HG02885 (cell line): ENCODE results near the gene CCDC146.
"Not testable (repeated sequence)": the region's sequence is repeated elsewhere in the genome, so short reads cannot be mapped to it uniquely, and the experiment has no call there.

Source experiments
- ATAC-seq: cut with Tn5 transposase; IDR thresholded peaks from one replicate; pipeline ENCODE4 v1.9.1; 2021; ENCODE audit warnings: mild to moderate bottlenecking; ENCODE audit not compliant: unreplicated experiment, poor library complexity

CCDC146 gene

DNA sequence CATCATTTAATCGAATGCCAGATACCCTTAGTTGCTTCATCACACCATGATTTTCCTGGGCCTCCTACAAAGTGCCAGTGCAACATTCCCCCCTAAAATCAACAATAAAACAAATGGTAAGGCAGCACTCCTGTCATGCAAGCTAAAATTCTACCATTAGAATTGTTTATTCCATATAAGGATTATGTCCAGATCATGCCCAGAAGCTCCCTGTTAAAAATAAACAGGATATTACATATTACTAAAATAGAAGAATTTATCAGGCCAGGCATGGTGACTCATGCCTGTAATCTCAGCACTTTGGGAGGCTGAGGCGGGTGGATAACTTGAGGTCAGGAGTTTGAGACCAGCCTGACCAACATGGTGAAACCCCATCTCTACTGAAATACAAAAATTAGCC is 153.2 kb downstream of the CCDC146 start:
- ATAC-seq: not testable (repeated sequence)

DNA sequence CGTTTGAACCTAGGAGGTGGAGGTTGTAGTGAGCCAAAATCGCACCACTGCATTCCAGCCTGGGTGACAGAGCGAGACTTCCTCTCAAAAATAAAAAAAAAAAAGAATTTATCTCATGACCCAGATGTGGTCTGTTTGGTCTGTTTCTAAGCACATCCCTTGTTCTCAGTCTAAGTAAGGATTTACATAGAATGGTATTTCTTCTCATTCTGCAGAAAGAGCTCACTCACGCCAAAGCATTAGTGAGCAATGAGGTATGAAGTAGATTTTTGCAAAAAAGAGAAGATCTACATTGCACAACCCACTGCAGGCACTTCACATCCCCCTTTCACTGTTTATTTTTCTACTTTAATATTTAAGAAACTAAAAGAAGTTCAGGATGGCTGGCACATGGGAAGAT is 153.7 kb downstream of the CCDC146 start:
- no peak for ATAC-seq

DNA sequence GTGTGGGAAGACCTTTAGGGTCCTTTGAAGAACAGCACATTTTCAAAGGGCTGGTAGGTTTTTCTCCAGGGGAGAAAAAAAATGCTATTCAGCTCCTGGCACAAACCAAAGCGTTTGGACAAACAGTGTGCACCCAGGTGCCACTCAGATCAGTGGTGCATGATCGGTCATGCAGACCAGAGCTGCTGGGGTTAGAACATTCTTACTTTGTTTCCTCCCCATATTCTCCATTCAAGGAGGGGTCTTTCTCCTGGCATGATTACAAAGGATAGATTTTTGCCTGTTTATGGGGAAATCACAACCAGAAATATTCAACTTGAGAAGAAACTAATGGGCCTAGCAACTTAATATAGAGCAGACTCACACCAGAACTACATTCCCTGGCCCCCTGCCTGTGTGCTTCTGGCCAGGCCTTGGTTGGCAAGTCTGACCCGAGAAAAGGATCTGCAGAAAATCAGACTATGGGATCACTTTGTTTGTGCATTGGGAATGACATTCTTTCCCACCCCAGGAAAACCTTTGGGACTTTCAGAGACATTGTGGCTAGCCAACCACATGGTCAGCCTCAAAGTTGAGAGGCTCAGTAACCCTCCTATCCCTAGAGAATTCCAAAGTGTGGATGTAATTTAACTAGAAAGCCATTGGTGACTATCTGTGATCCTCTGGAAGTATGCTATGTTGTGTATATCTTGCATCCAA is 159.5 kb downstream of the CCDC146 start:
- no peak for ATAC-seq

DNA sequence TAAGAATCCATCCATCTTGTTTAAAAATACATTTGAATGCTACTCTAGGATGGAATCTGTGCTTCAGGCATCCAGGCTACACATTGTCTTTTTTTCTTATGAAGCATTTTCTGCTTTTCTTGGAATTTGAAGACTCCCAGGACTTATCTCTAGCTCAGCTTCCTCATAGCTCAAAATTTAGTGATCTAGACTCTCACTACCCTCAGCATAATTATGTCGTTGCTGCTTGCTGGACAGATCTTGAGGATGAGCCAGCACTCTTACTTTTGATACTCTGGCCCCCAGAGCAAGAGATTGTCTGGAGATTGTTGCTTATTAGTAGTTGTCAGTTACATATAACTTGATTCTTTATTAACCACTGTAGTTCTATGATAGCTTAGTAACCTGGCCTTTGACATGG is 160.5 kb downstream of the CCDC146 start:
- ATAC-seq: no peak

DNA sequence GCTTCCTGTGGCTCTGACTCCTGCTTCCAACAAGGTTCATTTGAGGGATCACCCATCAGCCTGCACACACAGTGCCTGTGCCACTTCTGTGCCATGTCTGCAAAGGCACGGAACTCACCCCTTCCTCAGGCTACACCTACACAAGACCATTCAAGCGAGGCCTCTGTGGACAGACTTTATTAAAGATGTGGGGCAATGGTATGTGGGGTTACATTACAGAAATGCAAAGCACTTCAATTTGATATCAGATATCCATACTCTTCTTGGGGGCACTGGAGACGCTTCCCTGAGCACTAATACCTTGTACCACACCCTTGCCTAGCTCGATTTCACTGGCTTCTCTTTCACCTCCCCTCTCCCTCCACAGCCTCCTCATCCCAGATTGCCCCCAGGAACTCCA is 161.6 kb downstream of the CCDC146 start:
- no peak for ATAC-seq

DNA sequence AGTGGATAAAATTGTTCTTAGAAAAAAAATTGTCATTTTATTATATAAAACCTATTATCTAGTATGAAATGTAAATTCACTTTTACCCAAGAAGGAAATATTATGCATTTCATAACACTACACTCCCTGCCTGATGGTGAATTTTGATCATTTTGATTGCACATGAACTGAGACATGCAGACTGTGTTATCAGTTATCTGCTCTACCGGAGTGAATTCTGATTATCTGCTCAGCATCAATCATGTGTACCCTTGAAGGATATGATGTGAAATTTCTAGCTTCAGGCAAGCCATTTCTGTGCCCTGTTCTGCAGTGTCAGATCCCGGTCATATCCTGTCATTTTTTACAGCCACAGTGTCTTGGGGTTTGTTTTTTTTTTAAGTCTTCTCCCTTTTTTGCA is 162.2 kb downstream of the CCDC146 start:
- ATAC-seq: no peak

DNA sequence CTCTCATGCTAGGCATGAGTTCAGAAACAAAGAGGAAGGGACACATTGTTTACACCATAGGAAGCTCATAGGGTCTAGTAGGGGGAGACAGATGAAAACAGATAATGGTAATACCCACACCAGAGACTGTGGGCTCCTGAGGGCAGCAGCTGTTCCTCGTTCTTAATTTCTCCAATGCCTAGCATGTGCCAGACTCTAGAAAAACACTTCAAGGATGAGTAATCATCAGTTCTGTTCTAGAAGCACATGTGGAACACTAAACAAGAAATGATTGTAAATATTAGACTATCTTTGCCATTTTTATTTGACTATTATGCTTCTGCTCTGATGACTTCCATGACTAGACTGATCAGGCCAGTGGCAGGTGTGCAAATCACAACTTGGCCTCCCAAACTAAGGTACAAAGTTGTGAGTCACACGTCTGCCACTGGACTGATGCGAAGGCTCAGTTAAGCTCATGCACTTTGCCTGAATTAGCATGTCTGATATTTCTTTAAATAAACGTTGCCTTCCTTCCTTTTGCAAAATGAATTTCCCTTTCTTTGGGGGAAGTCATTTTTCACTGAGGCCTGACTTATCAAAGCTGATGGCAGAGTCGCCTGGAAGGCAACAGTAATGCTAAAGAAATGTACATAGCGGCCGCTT is 166.4 kb downstream of the CCDC146 start:
- no peak for ATAC-seq

DNA sequence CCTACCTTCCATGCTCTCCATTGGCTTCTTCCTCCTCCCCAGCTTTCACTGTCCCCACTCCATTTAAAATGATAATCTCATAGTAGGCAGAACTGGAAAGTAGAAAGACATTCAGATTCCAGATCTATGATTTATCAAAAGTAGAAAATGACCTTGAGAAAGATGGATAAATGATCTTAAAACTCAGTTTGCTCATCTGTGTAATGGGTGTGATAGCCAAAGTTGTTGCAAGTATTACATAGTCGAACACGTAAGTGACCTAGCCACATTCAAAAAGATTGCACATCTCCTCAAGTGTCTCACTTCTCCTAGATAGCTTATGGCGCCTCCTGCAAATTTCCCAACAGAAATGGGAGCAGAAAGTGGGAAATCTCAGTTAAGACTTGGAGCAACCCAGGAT is 167.0 kb downstream of the CCDC146 start:
- no peak for ATAC-seq

DNA sequence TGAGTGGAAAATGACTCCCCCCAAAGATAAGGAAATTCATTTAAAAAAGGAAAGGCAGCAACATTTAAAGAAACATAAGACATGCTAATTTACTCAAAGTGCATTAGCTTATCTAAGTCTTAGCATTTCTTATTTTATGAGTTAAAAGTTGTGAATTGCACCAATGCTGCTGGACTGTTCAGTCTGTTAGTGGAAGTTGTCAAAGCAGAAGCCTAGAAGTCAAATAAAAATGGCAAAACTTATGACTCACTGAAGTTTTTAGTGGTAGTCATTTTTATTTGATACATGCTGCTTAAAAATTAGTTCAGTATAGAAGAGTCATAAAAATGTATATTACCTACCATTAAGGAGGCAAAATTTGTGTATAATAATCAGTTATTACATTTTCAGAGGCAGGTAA is 168.0 kb downstream of the CCDC146 start:
- ATAC-seq: no peak

DNA sequence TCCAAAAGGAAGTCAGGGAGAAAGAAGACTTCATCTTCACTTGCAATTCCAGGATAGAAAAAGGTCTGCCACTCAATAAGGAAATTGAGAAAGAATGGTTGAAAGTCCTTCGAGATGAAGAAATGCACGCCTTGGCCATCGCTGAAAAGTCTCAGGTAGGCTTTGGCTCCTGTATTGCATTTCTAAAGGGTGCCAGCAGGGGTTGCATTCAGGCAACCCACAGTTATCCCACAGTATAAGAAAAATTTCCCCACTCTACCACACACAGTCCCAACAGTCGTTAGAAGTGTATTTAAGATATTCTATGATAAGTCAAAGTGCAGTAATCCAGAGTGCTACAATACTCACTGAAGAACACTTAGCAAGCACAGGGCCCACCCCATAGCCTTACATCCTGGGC is 170.6 kb downstream of the CCDC146 start:
- ATAC-seq: no peak

DNA sequence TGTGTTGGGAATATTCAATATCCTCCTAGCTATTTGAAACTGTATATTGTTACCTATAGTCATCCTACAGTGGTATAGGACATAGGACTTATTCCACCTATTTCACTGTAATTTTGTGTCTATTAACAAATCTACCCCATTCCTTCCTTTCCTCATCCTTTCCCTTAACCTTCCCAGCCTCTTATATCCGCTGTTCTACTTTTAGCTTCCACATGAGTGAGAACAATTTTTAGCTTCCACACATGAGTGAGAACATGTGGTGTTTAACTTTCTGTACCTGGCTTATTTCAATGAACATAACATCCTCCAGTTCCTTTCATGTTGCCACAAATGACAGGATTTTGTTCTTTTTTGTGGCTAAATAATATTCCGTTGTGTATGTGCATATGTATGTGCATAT is 173.1 kb downstream of the CCDC146 start:
- no peak for ATAC-seq

DNA sequence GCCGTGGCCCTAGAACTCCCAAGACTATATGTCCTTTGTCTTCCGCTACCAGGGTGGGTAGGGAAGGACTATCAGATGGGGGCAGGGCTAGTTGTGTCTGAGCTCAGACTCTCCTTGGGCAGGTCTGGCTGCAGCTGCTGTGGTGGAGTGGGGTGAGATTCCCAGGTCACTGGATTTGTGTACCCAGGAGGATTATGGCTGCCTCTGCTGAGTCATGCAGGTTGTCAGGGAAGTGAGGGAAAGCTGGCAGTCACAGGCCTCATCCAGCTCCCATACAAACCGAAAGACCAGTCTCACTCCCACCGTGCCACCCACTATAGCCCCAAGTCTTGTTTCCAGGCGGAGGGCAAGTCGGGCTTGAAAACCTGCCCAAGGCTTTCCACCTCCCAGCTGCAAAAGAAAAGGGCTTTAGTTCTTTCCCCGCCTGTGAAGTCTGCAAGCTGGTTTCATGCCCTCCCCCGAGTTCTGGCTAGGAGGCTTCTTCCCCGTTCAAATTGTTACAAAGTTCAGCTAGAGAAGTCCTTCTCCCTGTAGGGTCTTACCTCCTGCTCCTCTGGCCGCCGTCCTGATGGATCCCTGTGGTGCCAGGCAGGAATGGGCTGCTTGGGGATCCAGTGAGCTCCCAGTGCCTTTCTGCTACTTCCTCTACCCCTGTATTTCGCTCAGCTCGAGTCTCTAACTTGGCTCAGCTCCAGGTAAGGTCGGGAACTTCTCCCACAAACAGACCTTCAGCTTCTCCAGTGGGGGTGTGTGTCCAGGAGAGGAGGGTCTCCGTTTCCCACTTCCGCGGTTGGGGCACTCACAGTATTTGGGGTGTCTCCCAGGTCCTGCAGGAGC is 184.0 kb downstream of the CCDC146 start:
- ATAC-seq: no peak

DNA sequence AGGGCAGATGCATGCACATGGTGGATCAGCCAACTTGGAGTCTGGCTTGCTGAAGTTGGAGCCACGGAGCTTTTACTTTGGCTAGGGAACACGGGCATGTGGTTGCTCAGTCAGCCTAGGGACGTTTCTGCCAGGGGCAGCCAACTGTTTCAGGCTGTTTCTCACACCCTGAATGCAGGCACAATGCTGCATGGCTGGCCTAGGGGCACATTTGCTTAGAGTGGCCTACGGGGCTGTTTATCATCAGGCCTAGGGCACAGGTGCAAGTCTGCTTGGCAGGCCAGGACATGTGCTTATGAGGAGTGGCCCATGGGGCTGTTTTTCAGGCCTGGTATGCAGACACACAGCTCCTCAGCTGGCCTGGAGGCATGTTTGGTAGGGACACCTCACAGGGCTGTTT is 186.4 kb downstream of the CCDC146 start:
- no peak for ATAC-seq

DNA sequence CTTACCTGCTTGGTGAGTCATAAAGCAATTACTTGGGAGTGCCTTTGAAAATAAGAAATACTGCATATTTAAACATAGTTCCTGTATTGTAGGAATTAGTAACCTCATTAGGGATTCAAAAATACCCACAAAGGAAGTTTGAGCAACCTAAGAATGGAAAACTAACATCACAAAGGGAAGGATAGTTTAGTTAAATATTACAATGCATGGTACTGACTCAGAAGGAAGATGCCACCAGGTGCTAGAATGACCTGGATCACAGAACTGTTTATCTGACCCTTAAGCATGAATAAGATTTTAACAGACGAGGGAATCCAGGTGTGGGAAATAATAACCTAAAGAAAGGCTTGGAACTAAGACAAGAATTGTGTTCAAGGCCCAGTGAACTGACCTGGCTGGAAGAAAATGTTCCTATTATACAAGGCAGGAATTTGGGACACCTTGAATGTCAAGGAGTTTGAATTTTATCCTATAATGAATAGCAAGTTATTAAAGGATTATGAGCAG is 187.4 kb downstream of the CCDC146 start:
- no peak for ATAC-seq

DNA sequence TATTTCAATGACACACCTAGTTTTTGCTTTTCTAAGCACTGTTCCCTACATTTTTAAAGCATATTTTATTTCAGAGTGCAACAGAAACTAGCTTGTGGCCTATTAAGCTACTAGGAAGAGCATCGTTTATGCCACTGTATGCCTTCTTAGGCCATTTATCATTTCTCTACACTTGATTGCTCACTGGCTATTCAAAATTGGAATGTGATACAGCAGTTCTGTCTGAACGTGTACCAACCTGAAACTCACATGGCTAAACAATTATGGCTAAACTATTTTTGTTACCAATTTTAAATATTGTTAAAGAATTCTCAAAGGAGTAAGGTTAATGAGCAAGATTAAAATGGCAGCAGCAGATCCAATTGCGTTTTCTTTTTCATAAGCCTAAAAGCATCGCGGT is 188.6 kb downstream of the CCDC146 start:
- no peak for ATAC-seq

DNA sequence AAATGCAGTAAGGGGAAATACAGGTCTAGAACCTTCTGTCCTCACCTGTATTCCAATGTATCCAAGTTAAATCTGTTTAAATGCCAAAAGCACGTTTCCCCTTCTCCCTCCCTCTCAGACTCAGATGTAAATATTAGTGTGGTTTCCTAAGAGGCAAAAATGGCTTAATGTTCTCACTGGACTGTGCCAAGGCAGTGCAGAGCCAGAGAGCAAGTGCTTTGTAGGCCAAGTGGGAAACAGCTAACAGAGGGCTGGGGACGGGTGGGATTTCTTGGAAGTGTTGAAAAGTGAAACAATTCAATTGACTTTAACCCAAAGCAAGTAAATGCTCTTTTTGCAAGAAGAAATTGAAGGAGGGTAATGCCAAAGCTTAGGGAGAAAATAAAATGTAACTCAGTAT is 190.7 kb downstream of the CCDC146 start:
- no peak for ATAC-seq

DNA sequence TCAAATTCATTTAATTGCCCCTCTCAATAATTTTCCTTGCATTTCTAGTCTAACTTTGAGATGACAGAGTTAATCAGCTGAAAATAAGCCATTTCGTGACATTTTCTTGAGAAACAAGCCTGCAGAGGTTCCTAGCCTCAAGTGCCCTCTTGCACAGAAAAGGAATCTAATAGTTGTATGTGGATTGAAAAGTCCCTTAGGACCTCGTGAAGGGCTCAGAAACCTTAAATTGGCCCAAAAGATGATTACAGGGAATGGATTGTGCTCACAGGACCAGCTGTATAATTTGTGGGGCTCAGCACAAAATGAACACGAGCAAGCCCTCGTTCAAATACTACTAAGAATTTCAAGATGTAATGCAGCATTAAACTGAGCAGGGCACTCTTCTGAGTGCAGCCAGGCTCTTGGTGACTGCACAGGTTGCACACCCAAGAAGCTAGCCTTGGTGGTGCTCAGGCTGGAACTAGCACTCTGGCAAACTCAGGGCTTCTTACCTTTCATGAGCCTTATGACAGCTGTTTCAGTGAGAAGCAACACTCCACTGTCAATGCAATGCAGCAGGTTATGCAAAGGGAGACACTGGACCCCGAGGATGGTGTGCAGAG is 191.6 kb downstream of the CCDC146 start:
- ATAC-seq: no peak

DNA sequence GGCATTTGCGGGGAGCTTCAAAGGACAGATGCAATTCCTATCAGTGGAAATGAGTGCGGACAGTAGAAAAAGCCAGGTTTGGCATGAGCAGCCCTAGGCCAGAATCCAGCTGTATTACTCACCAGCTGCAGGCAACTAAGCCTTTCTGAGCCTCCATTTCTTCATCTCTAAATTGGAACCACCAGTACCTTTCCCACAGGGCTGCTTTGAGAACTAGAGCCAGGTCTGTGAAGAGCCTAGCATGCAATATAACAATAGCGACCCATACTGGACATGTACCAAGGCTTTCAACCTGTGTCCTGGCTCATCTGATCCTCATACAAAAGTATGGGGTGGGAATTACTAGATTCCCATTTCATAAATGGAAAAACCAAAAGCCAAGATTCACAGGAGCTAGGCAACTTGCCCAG is 192.8 kb downstream of the CCDC146 start:
- no peak for ATAC-seq

DNA sequence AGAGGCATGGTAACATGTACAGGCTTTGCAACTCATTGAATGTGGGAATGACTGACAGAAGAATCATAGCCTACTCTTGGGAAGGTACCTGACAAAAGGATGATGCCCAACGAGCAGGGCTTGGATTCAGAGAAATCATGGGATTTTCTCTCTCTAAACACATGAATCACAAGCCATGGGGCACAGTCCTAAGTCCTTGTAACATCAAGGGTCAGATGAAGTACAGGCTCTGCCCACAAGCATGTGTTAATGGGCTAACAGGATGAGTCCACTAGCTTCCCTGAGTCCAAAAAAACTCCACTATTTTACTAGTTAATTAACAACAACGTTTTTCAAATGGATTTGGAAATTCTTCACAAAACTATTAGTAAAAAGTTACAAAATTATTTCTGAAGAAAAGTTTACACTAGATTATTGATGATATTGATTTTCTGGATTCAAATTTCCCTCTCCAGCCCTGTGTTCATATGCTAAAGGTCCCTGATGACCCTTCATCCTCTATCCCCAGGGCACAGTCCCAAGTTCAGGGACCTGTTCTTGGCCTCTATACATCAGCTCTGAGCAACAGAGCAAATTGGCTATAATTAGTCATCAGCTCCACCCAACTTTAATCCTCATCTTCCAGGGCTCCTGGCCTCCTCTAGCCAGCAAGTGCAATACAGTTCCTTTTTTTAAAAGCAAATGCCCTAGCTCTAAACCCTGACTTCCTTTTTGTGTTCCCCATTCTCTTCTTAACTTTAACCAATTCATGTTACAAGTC is 194.0 kb downstream of the CCDC146 start:
- no peak for ATAC-seq

DNA sequence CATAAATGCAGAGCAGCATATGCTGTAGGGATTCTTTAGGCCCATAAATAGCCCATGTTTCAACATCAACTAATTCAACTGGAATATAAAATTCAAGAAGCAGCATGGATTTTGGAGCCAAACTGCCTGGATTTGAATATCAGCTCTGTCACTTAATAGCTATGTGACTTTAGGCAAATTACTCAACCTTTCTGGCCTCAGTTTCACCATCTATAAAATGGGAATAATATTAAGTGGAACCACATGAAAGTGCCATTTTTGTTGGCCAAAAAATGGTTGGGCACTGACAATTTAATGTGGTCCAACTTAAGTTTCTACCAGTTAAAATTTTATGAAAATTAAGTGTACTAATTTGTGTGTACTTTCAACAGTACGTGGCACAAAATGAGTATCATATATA is 195.6 kb downstream of the CCDC146 start:
- ATAC-seq: no peak
